NOMO-1 (cell line): ENCODE data around the gene C2CD2L.
A peak's percentile ranks its signal among the peaks of the same experiment; 100 is the strongest.
"Not testable (repeated sequence)": the region's sequence is repeated elsewhere in the genome, so short reads cannot be mapped to it uniquely, and the experiment has no call there.

Experiments
- DNase-seq, 2 experiments: peaks; one replicate each; lab custom pipeline; 2025; ENCODE audit not compliant: unreplicated experiment in 2 of 2; lab: John Stamatoyannopoulos, UW

The C2CD2L gene

GRCh38 chr11:119149018-119149785 is 42.1 kb downstream of the C2CD2L start, which contains the start of gene ABCG4:
TSS of gene ABCG4 (plus strand) at chr11:119149052. CDS start at chr11:119149966, 914 bp downstream.
- DNase-seq: no peak

DNA sequence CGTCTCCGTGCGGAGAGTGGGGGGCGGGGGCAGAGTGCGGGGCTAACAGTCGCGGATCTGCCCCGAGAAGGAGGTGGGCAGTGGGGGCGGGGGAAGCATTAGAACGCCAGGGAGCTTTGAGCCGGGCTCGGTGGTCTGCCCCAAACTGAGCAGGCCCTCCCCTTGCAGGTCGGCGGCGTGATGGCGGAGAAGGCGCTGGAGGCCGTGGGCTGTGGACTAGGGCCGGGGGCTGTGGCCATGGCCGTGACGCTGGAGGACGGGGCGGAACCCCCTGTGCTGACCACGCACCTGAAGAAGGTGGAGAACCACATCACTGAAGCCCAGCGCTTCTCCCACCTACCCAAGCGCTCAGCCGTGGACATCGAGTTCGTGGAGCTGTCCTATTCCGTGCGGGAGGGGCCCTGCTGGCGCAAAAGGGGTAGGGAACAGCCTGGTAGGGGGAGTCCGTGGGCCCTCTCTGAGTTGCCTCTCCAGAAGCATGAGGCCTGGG is 42.7 kb downstream of the C2CD2L start:
- DNase-seq: no peak

GRCh38 chr11:119152043-119152442 is 44.9 kb downstream of the C2CD2L start:
- DNase-seq: no peak

DNA sequence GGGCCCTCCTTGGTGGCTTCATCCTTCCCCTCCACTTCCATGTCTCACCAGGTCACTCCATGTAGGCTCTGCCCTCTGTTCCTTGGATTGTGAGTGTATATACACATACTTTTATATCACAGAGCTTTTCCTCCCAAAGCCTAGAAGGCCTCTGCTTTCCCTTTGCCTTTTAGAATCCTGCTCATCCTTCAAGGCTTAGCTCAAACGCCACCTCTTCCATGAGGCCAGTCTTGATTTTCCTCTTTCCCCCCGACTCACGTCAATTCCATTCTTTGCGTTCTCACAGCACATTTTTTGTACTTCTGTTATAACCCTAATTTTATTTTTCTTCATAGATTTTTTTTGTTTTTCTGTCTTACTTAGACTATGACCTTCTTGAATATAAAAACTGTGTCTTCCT is 45.5 kb downstream of the C2CD2L start:
- DNase-seq: no peak

- DNase-seq: no peak
Measured at GRCh38 chr11:119153049-119153818, 46.1 kb downstream of the C2CD2L start.

DNA sequence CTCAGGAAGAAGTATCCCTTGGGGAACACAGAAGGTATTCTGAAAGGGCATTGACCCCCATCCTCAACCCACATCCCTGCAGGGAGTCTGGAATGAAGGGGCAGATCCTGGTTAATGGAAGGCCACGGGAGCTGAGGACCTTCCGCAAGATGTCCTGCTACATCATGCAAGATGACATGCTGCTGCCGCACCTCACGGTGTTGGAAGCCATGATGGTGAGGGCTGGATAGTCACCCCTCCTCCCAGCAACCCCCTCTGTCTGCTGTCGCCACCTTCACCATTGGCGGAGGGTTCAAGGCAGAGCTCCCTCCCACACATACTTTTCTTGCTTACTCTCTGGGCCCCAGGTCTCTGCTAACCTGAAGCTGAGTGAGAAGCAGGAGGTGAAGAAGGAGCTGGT is 47.0 kb downstream of the C2CD2L start:
- no peak for DNase-seq

- peak; percentile 6 to 14 for DNase-seq
Measured at GRCh38 chr11:119155733-119156492, 48.8 kb downstream of the C2CD2L start.

DNA sequence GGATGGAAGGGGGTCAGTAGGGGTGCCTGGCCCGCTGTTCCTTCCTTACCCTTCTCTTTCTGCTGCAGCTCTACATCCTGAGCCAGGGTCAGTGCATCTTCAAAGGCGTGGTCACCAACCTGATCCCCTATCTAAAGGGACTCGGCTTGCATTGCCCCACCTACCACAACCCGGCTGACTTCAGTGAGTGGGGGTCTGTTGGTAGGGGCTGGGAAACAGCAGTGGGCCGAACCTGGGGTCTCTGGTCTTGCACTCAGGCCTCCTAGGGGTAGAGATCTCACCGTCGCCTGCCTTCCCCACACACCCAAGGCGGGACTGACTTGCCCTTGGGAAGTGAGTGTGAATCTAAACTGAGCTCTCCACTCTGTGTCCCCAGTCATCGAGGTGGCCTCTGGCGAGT is 49.4 kb downstream of the C2CD2L start:
- DNase-seq: no peak

- no peak for DNase-seq
Measured at GRCh38 chr11:119157063-119157462, 49.9 kb downstream of the C2CD2L start.

DNA sequence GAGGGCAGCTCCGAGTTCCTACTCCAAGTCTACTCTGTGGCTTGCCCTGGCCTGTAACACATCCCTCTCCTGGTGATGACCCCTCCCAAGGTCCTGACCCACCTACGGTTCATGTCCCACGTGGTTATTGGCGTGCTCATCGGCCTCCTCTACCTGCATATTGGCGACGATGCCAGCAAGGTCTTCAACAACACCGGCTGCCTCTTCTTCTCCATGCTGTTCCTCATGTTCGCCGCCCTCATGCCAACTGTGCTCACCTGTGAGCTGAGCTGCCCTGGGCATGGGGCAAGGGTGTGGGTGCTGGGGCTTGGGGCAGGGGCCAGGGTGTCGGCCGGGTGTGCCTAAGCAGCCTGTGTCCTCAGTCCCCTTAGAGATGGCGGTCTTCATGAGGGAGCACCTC is 51.3 kb downstream of the C2CD2L start:
- DNase-seq: no peak

GRCh38 chr11:119160151-119160550 is 53.0 kb downstream of the C2CD2L start:
- no peak for DNase-seq

DNA sequence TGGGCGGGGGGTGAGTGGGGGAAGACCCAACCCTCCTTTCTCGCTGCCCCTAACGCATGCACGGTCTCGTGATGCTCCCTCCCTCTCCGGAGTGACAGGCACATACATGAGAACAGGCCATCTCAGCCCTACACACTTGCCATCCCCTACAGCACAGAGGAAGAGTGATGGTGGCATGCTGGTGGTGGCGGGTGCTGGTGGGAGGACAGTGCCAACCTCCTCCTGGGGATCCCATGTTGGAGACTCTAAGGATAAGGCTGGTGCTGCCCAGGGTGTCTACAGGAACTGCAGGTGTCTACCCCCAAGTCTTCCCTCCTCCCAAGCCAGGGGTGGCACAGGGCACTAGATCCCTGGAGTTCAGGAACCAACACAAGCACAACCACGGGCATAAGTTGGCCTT is 54.7 kb downstream of the C2CD2L start:
- no peak for DNase-seq

- DNase-seq: no peak
Measured at GRCh38 chr11:119166368-119167076, 59.4 kb downstream of the C2CD2L start.

- not testable (repeated sequence) for DNase-seq
Measured at GRCh38 chr11:119167077-119167458, 59.9 kb downstream of the C2CD2L start.

DNA sequence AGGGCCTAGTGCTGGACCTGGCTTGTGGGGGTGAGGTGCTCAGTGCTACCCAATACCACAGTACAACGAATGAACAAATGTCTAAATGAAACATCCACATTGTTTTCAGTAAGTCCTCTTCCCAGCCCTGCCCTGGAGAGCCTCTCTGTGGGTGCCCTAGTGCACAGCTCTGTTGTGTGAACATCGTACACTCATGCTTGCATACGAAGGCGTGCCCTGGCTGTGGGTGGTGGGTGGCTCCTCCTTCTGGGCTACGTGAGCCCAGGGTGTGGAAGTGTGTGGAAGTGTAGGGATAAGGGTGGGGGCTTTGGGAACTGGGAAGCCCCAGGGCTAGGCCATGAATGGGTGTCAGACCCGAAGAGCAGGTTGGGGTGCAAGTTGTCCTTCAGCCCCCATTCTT is 60.8 kb downstream of the C2CD2L start:
- no peak for DNase-seq
